Neural cell (in vitro differentiated cells): ENCODE results near the gene MARS1.

Experiments
- EP300 ChIP-seq: fragments of 450-650 bp; conservative IDR thresholded peaks from 2 replicates; pipeline ENCODE4 v1.6.1; 2014; ENCODE audit warnings: antibody characterized with exemption, mild to moderate bottlenecking, moderate library complexity; ENCODE audit not compliant: poor library complexity, severe bottlenecking
- EZH2 ChIP-seq: fragments of 200-600, 300-800 bp; shearing (Covaris generic), sonication (generic); IDR thresholded peaks from 2 replicates; pipeline ENCODE4 v1.6.1; 2014; ENCODE audit warnings: antibody characterized with exemption, low read length, borderline replicate concordance, mild to moderate bottlenecking; ENCODE audit not compliant: insufficient read depth, poor library complexity, severe bottlenecking
- MXI1 ChIP-seq: fragments of 450-650 bp; conservative IDR thresholded peaks from 2 replicates; pipeline ENCODE4 v1.6.1; 2014; ENCODE audit warnings: antibody characterized with exemption, mild to moderate bottlenecking; ENCODE audit not compliant: poor library complexity, severe bottlenecking
- POLR2AphosphoS5 ChIP-seq: IDR thresholded peaks from 2 replicates; pipeline ENCODE4 v1.6.1; 2012
- RAD21 ChIP-seq: fragments of 450-650 bp; conservative IDR thresholded peaks from 2 replicates; pipeline ENCODE4 v1.6.1; 2014; ENCODE audit warnings: antibody characterized with exemption, mild to moderate bottlenecking, moderate library complexity
- SMC3 ChIP-seq: fragments of 450-650 bp; conservative IDR thresholded peaks from 2 replicates; pipeline ENCODE4 v1.6.1; 2014; ENCODE audit warnings: antibody characterized with exemption, mild to moderate bottlenecking, moderate library complexity; ENCODE audit not compliant: poor library complexity
- TF ChIP-seq, protein P1 (sequence below): IDR thresholded peaks from 2 replicates; pipeline ENCODE4 v1.6.1; 2012; ENCODE audit warnings: borderline replicate concordance
- TF ChIP-seq, protein P2 (sequence below): fragments of 450-650 bp; IDR thresholded peaks from 2 replicates; pipeline ENCODE4 v1.5.1; 2014; ENCODE audit warnings: antibody characterized with exemption, mild to moderate bottlenecking, moderate library complexity; ENCODE audit not compliant: poor library complexity, severe bottlenecking

GRCh38 chr12:57520053-57520818 is 32.4 kb downstream of the MARS1 start, which contains the start of gene DDIT3:
- TF ChIP-seq, protein P1, sequence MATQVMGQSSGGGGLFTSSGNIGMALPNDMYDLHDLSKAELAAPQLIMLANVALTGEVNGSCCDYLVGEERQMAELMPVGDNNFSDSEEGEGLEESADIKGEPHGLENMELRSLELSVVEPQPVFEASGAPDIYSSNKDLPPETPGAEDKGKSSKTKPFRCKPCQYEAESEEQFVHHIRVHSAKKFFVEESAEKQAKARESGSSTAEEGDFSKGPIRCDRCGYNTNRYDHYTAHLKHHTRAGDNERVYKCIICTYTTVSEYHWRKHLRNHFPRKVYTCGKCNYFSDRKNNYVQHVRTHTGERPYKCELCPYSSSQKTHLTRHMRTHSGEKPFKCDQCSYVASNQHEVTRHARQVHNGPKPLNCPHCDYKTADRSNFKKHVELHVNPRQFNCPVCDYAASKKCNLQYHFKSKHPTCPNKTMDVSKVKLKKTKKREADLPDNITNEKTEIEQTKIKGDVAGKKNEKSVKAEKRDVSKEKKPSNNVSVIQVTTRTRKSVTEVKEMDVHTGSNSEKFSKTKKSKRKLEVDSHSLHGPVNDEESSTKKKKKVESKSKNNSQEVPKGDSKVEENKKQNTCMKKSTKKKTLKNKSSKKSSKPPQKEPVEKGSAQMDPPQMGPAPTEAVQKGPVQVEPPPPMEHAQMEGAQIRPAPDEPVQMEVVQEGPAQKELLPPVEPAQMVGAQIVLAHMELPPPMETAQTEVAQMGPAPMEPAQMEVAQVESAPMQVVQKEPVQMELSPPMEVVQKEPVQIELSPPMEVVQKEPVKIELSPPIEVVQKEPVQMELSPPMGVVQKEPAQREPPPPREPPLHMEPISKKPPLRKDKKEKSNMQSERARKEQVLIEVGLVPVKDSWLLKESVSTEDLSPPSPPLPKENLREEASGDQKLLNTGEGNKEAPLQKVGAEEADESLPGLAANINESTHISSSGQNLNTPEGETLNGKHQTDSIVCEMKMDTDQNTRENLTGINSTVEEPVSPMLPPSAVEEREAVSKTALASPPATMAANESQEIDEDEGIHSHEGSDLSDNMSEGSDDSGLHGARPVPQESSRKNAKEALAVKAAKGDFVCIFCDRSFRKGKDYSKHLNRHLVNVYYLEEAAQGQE, result peak; percentile 69
- TF ChIP-seq, protein P2, sequence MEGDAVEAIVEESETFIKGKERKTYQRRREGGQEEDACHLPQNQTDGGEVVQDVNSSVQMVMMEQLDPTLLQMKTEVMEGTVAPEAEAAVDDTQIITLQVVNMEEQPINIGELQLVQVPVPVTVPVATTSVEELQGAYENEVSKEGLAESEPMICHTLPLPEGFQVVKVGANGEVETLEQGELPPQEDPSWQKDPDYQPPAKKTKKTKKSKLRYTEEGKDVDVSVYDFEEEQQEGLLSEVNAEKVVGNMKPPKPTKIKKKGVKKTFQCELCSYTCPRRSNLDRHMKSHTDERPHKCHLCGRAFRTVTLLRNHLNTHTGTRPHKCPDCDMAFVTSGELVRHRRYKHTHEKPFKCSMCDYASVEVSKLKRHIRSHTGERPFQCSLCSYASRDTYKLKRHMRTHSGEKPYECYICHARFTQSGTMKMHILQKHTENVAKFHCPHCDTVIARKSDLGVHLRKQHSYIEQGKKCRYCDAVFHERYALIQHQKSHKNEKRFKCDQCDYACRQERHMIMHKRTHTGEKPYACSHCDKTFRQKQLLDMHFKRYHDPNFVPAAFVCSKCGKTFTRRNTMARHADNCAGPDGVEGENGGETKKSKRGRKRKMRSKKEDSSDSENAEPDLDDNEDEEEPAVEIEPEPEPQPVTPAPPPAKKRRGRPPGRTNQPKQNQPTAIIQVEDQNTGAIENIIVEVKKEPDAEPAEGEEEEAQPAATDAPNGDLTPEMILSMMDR, result no peak
- TF ChIP-seq EP300 (no peak), POLR2AphosphoS5 (peak; percentile 90), RAD21 (no peak), SMC3 (peak; percentile 16), MXI1 (peak; percentile 46), EZH2 (no peak)
